ENCODE data around the gene SSRP1. TPM values are rescaled to one million over a fixed set of nuclear protein-coding genes. Genes with fewer than 3 reads are reported as not detected.

The SSRP1 gene
- total RNA-seq, 1 experiment from 2014 or later = 290 TPM

DNA sequence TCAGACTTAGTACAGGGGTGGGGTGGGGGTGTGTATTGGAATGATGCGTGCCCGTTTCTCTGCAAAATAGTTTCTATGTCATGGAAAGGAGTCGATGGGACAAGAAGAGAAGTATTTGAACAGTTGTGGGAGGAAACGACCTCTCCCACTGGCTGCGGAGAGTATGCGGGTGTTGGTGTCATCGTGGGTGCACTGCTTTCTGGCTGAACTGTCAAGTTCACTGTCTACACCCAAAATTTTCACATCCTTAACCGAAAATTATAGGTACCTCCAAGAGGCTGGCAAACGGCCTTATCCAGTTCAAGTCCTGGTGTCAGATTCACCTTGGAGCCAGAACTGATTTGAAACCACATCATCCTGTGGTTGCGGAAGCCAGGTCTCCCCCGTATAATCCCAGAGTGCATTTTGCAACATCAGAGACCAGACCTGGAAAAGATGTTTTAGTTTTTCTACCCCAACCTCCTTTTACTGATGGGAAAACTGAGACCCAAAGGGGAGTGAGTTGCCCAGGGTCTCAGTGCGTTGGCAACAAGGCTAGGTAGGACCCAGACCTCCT lies 497 bp upstream of the SSRP1 start:
- H3K9me2 ChIP-seq (ENCODE audit: insufficient read depth) = no peaks in the 10 kb centered on the region
- H3K4me3 ChIP-seq = peak overlapping the region; percentile 70
- intact Hi-C loops (cut with micrococcal nuclease; ENCODE audit: unreplicated experiment) = loop anchor here (5.0 kb wide), 1 partner anchor 494 kb away; no protein-coding TSS in a partner anchor
- no peaks in the 10 kb centered on the region for H3F3A ChIP-seq (ENCODE audit: insufficient read depth, low read depth)
- POLR2A ChIA-PET (ENCODE audit: unreplicated experiment) = interaction anchor here (0.5 to 1.5 kb wide), 9 partner anchors 11 to 1770 kb away, joined by 3 to 12 read pairs (median 5); partner anchors contain the start of genes BTBD18 and TNKS1BP1
- peak overlapping the region; percentile 12; the same call in 1 of the 2 replicates for H3K27ac ChIP-seq
- CTCF ChIA-PET = interaction anchor here (0.9 to 1.8 kb wide), 2 partner anchors 86 to 140 kb away, joined by 3 to 4 read pairs; no protein-coding TSS in a partner anchor
- peaks cover 31% of the 10 kb centered on the region for H3K4me1 ChIP-seq (replicated peaks; ENCODE audit: insufficient read depth)
- no peaks in the 10 kb centered on the region for H3K27me3 ChIP-seq (ENCODE audit: insufficient read depth, low read depth)
- H2AFZ ChIP-seq = peak overlapping the region; percentile 83
- H3K36me3 ChIP-seq (ENCODE audit: low read depth) = peaks cover 32% of the 10 kb centered on the region
- peak overlapping the region; percentile 99 for H3K4me2 ChIP-seq
- no peak for DNase-seq
- H3K9me3 ChIP-seq (ENCODE audit: insufficient read depth, low read depth) = no peaks in the 10 kb centered on the region
- TF ChIP-seq EZH2 (IDR thresholded peaks at IDR 0.05; ENCODE audit: low read depth) = no peak
- TF ChIP-seq, protein P1, sequence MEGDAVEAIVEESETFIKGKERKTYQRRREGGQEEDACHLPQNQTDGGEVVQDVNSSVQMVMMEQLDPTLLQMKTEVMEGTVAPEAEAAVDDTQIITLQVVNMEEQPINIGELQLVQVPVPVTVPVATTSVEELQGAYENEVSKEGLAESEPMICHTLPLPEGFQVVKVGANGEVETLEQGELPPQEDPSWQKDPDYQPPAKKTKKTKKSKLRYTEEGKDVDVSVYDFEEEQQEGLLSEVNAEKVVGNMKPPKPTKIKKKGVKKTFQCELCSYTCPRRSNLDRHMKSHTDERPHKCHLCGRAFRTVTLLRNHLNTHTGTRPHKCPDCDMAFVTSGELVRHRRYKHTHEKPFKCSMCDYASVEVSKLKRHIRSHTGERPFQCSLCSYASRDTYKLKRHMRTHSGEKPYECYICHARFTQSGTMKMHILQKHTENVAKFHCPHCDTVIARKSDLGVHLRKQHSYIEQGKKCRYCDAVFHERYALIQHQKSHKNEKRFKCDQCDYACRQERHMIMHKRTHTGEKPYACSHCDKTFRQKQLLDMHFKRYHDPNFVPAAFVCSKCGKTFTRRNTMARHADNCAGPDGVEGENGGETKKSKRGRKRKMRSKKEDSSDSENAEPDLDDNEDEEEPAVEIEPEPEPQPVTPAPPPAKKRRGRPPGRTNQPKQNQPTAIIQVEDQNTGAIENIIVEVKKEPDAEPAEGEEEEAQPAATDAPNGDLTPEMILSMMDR (conservative IDR thresholded peaks at IDR 0.05) = no peak
- peaks cover 45% of the 10 kb centered on the region for H3K79me2 ChIP-seq (ENCODE audit: low read depth)
- BruUV-seq (replicated peaks) = TSS peak; percentile 98
- no peaks in the 10 kb centered on the region for H4K20me1 ChIP-seq (ENCODE audit: insufficient read depth)

GRCh38 chr11:57335023-57335342 lies 709 bp downstream of the SSRP1 start:
- POLR2A ChIA-PET (ENCODE audit: unreplicated experiment) = interaction anchor here (0.6 to 1.5 kb wide), 3 partner anchors 10 to 148 kb away, joined by 3 to 10 read pairs (median 8); partner anchors contain the start of gene TNKS1BP1
- H3K4me3 ChIP-seq = peak overlapping the region; percentile 70
- H3F3A ChIP-seq (ENCODE audit: insufficient read depth, low read depth) = no peaks in the 10 kb centered on the region
- peaks cover 43% of the 10 kb centered on the region for H3K36me3 ChIP-seq (ENCODE audit: low read depth)
- BruUV-seq (replicated peaks) = no TSS peak
- intact Hi-C loops (cut with micrococcal nuclease; ENCODE audit: unreplicated experiment) = loop anchor here (1.0 to 5.0 kb wide), 2 partner anchors 10 to 493 kb away; no protein-coding TSS in a partner anchor
- H3K9me3 ChIP-seq (ENCODE audit: insufficient read depth, low read depth) = no peaks in the 10 kb centered on the region
- no peaks in the 10 kb centered on the region for H3K27me3 ChIP-seq (ENCODE audit: insufficient read depth, low read depth)
- TF ChIP-seq, protein P1 (conservative IDR thresholded peaks at IDR 0.05) = no peak
- TF ChIP-seq EZH2 (IDR thresholded peaks at IDR 0.05; ENCODE audit: low read depth) = no peak
- no peaks in the 10 kb centered on the region for H3K9me2 ChIP-seq (ENCODE audit: insufficient read depth)
- no peaks in the 10 kb centered on the region for H4K20me1 ChIP-seq (ENCODE audit: insufficient read depth)
- H3K4me1 ChIP-seq (replicated peaks; ENCODE audit: insufficient read depth) = peaks cover 31% of the 10 kb centered on the region
- H2AFZ ChIP-seq = peak overlapping the region; percentile 83
- CTCF ChIA-PET = interaction anchor here (0.6 to 1.8 kb wide), 2 partner anchors 8 to 85 kb away, joined by 3 read pairs; no protein-coding TSS in a partner anchor
- H3K4me2 ChIP-seq = peak overlapping the region; percentile 99
- peak overlapping the region; percentile 28; the same call in 1 of the 2 replicates for H3K27ac ChIP-seq
- H3K79me2 ChIP-seq (ENCODE audit: low read depth) = peaks cover 45% of the 10 kb centered on the region
- no peak for DNase-seq

DNA sequence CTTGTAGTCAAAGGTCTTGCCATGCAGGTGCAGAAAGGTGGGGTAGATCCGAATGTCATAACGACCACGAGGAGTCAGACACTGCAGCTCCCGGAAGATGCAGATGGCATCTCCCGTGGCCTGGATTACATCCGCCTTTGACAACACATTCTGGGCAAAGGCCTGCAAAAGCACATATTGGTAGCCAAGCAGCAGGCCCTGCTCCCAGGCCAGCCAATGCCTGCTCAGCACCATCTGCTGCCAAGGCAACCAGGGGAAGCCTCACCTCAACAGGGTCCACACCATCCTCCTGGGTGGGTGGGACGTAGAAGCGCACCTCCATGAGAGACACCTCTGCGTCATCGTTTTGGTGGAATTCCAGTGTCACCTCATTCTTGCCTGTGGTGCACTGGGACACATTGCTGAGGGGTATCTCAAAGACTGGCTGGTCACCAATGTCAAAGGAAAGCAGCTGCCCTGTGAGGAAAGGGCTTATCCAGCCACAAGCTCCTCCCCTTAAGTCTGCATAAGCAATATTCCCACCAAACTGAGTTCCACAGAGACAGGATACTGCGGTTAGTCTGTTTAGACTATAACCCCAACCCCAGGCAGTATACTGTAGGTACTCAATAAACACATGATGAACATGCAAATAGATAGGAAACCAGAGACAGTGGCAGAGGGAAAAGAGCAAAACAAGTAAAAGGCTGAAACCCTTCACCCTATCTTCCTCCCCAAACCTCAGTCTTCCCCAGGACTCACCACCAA lies 2.8 kb downstream of the SSRP1 start:
- Histone ChIP-seq H2AFZ (no peak overlapping the region), H3K4me1 (replicated peaks; ENCODE audit: insufficient read depth) (peaks cover 19% of the 10 kb centered on the region), H3K4me3 (no peak overlapping the region), H3K27me3 (ENCODE audit: insufficient read depth, low read depth) (no peaks in the 10 kb centered on the region), H3K9me3 (ENCODE audit: insufficient read depth, low read depth) (no peaks in the 10 kb centered on the region), H3K36me3 (ENCODE audit: low read depth) (peaks cover 64% of the 10 kb centered on the region), H4K20me1 (ENCODE audit: insufficient read depth) (no peaks in the 10 kb centered on the region), H3K79me2 (ENCODE audit: low read depth) (peaks cover 45% of the 10 kb centered on the region), H3K9me2 (ENCODE audit: insufficient read depth) (no peaks in the 10 kb centered on the region), H3K4me2 (no peak overlapping the region), H3K27ac (no peak overlapping the region), H3F3A (ENCODE audit: insufficient read depth, low read depth) (peaks cover 4% of the 10 kb centered on the region; the same call in 1 of the 2 replicates)
- no TSS peak for BruUV-seq (replicated peaks)
- ChIA-PET POLR2A (ENCODE audit: unreplicated experiment) (no interaction called here), CTCF (no interaction called here)
- no peak for DNase-seq
- intact Hi-C loops (cut with micrococcal nuclease; ENCODE audit: unreplicated experiment) = no loop called here
- TF ChIP-seq EZH2 (IDR thresholded peaks at IDR 0.05; ENCODE audit: low read depth) = no peak
- TF ChIP-seq, protein P1 (conservative IDR thresholded peaks at IDR 0.05) = no peak
